Measurements from ENCODE around the gene GPR68.

DNA sequence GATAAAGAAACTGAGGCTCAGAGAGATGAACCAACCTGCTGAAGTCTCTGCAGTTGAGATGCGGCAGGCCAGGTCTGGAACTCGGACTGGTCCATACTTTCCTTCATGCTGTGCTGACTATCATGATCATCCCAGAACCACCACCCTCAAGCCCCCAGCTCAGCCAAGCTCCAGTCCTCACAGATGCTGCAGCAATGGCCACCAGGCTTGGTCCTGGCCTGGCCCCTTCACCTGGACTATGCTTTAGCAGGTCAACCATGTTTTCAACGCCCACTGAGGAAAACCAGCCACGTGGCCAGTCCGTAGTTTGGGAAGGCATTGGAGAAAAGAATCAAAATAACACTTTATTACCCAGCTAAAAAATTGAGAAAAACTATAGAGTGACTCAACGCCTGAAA, 1.4 kb downstream of the GPR68 start:
- TF ChIP-seq CTCF (conservative IDR thresholded peaks at IDR 0.05; ENCODE audit: low read depth in 2 of 2) = no peak
- no peak for TF ChIP-seq CREB1 (CRISPR knock-in tag; IDR thresholded peaks at IDR 0.05; ENCODE audit: low read depth)
- no peak for TF ChIP-seq EZH2phosphoT487 (IDR thresholded peaks at IDR 0.05; ENCODE audit: unreplicated experiment)
- no peak for TF ChIP-seq REST (IDR thresholded peaks at IDR 0.05; ENCODE audit: unreplicated experiment)
- no peak for TF ChIP-seq EZH2 (IDR thresholded peaks at IDR 0.05; ENCODE audit: low read depth, unreplicated experiment)
- no peak for TF ChIP-seq ZNF331 (CRISPR knock-in tag; IDR thresholded peaks at IDR 0.05; ENCODE audit: low read depth)
- no peak for TF ChIP-seq NANOG (IDR thresholded peaks at IDR 0.05; ENCODE audit: borderline replicate concordance)
- no peak for TF ChIP-seq POLR2AphosphoS5 (IDR thresholded peaks at IDR 0.05; ENCODE audit: low read depth)
- TF ChIP-seq STAT1 (IDR thresholded peaks at IDR 0.05; ENCODE audit: unreplicated experiment) = no peak

Measured in GM23338 (cell line).